ENCODE measurements around the gene SHOC2. TPM values are rescaled to one million over a fixed set of nuclear protein-coding genes. Genes with fewer than 3 reads are reported as not detected.

SHOC2 gene
- total RNA-seq, 1 donor from 2014 or later, result 48.9 TPM

DNA sequence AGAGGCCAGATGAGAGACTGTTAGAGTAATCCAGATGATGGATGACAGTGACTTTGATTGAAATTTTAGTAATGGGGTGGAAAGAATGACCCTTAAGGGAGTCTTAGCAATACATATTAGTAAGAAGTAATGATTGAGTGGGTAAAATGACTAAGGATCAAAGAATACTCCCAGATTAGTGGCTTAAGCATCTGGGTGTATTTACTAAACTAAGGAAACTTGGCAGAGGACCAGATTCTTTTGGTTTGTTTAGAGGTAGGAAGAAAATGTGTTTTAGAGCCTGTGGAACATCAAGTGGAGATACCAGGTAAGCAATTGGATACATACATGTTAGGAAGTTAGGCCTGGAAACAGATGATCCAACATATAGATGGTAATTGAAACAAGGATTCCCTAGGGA is 98.6 kb downstream of the SHOC2 start:
- H3K4me3 Mint-ChIP-seq (ENCODE audit: unreplicated experiment), result no peak overlapping the region
- no peak for DNase-seq (ENCODE audit: low spot score)
- no peaks in the 10 kb centered on the region for H3K27me3 Mint-ChIP-seq (ENCODE audit: unreplicated experiment)
- H3K27ac Mint-ChIP-seq (ENCODE audit: unreplicated experiment), result no peak overlapping the region
- peaks cover 20% of the 10 kb centered on the region for H3K36me3 Mint-ChIP-seq (ENCODE audit: low read depth, unreplicated experiment)
- no peaks in the 10 kb centered on the region for H3K9me3 Mint-ChIP-seq (ENCODE audit: unreplicated experiment)
- TF ChIP-seq, protein P1, sequence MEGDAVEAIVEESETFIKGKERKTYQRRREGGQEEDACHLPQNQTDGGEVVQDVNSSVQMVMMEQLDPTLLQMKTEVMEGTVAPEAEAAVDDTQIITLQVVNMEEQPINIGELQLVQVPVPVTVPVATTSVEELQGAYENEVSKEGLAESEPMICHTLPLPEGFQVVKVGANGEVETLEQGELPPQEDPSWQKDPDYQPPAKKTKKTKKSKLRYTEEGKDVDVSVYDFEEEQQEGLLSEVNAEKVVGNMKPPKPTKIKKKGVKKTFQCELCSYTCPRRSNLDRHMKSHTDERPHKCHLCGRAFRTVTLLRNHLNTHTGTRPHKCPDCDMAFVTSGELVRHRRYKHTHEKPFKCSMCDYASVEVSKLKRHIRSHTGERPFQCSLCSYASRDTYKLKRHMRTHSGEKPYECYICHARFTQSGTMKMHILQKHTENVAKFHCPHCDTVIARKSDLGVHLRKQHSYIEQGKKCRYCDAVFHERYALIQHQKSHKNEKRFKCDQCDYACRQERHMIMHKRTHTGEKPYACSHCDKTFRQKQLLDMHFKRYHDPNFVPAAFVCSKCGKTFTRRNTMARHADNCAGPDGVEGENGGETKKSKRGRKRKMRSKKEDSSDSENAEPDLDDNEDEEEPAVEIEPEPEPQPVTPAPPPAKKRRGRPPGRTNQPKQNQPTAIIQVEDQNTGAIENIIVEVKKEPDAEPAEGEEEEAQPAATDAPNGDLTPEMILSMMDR (IDR thresholded peaks at IDR 0.05; ENCODE audit: unreplicated experiment), result no peak
- no peaks in the 10 kb centered on the region for H3K4me1 Mint-ChIP-seq (ENCODE audit: unreplicated experiment)

DNA sequence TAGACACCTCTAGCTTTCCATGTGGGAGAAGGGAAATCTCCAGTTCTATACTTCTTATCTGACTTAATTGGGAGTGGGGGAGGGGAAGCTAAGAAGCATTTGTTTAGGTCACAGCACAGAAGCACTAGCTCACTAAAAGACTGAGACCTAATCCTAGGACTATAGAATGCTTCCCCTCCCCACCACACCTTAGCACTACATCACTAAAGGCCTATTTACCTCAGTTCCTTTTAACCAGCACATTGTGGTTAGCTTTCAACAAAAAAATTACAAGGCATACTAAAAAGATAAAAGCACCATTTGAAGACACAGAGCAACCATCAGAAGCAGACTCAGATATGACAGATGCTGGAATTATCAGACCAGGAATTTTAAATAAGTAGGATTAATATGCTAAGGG is 103.7 kb downstream of the SHOC2 start:
- peaks cover 4% of the 10 kb centered on the region for H3K9me3 Mint-ChIP-seq (ENCODE audit: unreplicated experiment)
- H3K4me1 Mint-ChIP-seq (ENCODE audit: unreplicated experiment), result no peaks in the 10 kb centered on the region
- H3K36me3 Mint-ChIP-seq (ENCODE audit: low read depth, unreplicated experiment), result peaks cover 31% of the 10 kb centered on the region
- H3K4me3 Mint-ChIP-seq (ENCODE audit: unreplicated experiment), result no peak overlapping the region
- no peaks in the 10 kb centered on the region for H3K27me3 Mint-ChIP-seq (ENCODE audit: unreplicated experiment)
- TF ChIP-seq, protein P1 (IDR thresholded peaks at IDR 0.05; ENCODE audit: unreplicated experiment), result no peak
- no peak for DNase-seq (ENCODE audit: low spot score)
- no peak overlapping the region for H3K27ac Mint-ChIP-seq (ENCODE audit: unreplicated experiment)

DNA sequence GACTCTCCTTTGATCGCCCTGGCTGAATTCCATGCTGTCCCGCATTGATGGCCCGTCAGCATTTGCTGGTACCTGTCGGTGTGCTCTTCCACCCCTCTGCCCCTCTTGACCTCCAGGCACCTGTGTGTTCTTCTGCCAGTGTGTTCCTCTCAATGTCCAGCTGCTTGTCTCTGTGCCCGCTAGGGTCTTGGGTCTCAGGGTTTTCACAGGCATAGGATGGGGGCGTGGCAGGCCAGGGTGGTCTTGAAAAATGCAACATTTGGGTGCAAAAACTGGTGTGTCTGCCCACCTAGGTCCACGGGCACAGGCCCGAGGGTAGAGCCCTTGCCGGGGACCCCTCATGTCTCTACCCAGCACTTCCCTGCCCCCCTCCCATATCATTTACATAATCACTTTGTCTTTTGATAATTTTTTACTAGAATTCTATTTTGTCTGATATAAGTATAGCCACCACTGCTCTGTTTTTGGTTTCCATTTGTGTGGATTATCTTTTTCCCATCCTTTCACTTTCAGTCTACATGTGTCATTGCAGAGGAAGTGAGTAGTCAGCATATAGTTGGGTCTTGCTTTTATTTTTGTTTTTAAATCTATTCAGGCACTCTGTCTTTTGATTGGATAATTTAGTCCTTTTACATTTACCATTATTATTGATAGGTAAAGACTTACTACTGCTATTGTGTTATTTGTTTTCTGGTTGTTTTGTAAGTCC is 110.8 kb downstream of the SHOC2 start:
- Mint-ChIP-seq H3K36me3 (ENCODE audit: low read depth, unreplicated experiment) (peaks cover 29% of the 10 kb centered on the region), H3K27ac (ENCODE audit: unreplicated experiment) (no peak overlapping the region), H3K4me3 (ENCODE audit: unreplicated experiment) (no peak overlapping the region), H3K4me1 (ENCODE audit: unreplicated experiment) (no peaks in the 10 kb centered on the region), H3K27me3 (ENCODE audit: unreplicated experiment) (peaks cover 2% of the 10 kb centered on the region), H3K9me3 (ENCODE audit: unreplicated experiment) (peaks cover 10% of the 10 kb centered on the region)
- TF ChIP-seq, protein P1 (IDR thresholded peaks at IDR 0.05; ENCODE audit: unreplicated experiment), result no peak
- no peak for DNase-seq (ENCODE audit: low spot score)

DNA sequence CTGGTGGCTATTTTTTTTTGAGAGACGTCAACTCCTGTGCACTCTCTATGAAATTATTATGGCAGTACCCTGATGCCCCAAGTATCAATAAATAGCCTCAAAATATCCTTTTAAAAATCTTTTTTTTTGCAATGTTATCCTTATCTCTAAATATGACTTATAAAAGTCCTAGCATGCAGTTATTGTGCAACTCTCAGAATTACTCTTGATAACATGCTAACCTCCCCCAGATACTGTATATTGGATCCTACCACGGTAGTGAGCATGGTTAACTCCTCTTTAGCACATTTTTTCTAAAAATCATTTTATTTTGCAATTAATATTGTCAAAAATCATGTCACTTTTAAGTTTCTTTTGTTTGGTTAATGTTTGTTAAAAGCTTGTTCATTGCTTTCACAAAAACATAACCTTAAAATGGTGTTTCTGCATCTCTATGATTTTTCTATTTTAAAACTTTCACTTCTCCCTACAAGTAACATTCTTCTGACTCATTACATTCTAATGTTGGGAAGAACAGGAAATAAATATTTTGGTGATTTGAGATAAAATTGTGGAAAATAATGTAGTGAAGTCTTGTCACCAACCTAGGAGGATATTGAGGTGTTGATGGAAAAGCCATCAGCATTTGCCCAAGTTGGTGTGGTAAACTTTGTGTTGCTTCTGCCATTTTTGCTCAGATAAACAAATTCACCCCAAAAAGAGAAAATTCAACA is 115.3 kb downstream of the SHOC2 start:
- Mint-ChIP-seq H3K4me1 (ENCODE audit: unreplicated experiment) (no peaks in the 10 kb centered on the region), H3K27ac (ENCODE audit: unreplicated experiment) (no peak overlapping the region), H3K27me3 (ENCODE audit: unreplicated experiment) (peaks cover 2% of the 10 kb centered on the region), H3K9me3 (ENCODE audit: unreplicated experiment) (peaks cover 14% of the 10 kb centered on the region), H3K4me3 (ENCODE audit: unreplicated experiment) (no peak overlapping the region), H3K36me3 (ENCODE audit: low read depth, unreplicated experiment) (peaks cover 29% of the 10 kb centered on the region)
- DNase-seq (ENCODE audit: low spot score), result no peak
- TF ChIP-seq, protein P1 (IDR thresholded peaks at IDR 0.05; ENCODE audit: unreplicated experiment), result no peak

DNA sequence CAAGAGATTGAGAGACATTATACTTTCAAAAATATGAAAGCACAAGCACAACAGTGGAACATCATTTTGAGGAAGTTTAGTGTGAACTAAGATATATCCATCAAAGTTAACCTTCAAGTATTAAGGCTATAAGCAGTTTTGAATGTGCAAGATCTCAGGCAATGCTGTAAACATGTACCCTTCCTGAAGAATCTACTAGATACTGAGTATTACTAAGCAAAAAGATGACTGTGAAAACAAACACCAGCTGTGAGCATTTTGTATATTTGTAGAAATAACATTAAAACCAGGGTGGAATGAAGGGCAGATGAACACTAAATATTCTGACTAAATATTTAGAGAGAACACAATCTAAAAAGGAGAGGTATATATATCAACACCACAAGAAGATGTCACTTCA is 116.1 kb downstream of the SHOC2 start:
- Mint-ChIP-seq H3K27ac (ENCODE audit: unreplicated experiment) (no peak overlapping the region), H3K4me1 (ENCODE audit: unreplicated experiment) (no peaks in the 10 kb centered on the region), H3K9me3 (ENCODE audit: unreplicated experiment) (peaks cover 15% of the 10 kb centered on the region), H3K27me3 (ENCODE audit: unreplicated experiment) (peaks cover 2% of the 10 kb centered on the region), H3K4me3 (ENCODE audit: unreplicated experiment) (no peak overlapping the region), H3K36me3 (ENCODE audit: low read depth, unreplicated experiment) (peaks cover 25% of the 10 kb centered on the region)
- DNase-seq (ENCODE audit: low spot score), result no peak
- TF ChIP-seq, protein P1 (IDR thresholded peaks at IDR 0.05; ENCODE audit: unreplicated experiment), result no peak

Measured in endothelial cell (in vitro differentiated cells).